Mammary epithelial cell (primary cell): ENCODE data around the gene ZNF277.

Experiments
- CTCF ChIP-seq, 2 donors: IDR thresholded peaks in 1 of 2; conservative IDR thresholded peaks in 1 of 2; 2 replicates each; pipeline ENCODE4 v1.5.1; 2011 to 2012; ENCODE audit warnings: inconsistent platforms in 2 of 2, low read length in 2 of 2, mild to moderate bottlenecking in 2 of 2, control low read depth in 1 of 2, low read depth in 1 of 2; ENCODE audit not compliant: insufficient read depth in 1 of 2; ENCODE audit errors: extremely low read depth in 1 of 2
- EZH2 ChIP-seq: IDR thresholded peaks from 2 replicates; pipeline ENCODE4 v1.6.1; 2012; ENCODE audit warnings: low read length, inconsistent platforms, borderline replicate concordance

DNA sequence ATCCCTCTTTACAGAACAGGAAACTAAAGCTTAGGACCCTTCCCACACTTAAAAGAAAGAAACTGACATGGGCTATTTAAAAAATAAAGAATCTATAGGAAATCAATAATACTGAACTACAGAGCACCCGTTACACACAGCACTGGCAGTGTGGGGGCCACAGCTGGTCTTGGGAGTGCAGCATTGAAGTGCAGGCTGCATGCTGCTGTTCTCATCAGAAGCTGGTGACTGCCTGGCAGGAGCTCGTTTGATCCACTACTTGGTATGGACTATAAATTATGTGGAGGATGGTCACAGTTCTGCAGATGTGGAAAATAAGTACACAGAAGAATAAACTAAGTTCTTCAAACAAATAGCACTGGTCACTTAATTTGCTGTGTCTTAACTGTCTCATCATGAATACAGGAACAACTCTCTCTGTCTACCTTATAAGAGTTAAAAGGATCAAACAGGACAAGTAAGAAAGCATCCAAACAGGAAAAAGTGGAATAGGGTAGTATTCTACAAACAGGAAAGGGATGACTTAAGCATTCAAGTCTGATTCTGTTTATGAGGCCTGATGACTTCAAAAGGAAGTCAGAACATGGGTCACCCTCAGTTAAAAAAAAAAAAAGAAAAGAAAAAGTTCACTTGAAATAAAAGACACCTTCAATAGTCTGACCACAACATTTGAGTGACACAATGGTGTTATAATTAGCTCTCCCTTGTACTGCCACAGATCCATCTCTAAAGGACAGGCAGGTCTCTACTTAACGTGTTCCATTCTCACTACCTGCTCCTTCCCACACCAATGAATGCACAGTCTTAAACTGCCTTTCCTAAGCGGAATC is 21.3 kb upstream of the ZNF277 start:
- no peak for TF ChIP-seq CTCF (conservative IDR thresholded peaks at IDR 0.05 in 1 of 2, IDR thresholded peaks at IDR 0.05 in 1 of 2; ENCODE audit: extremely low read depth in 1 of 2, insufficient read depth in 1 of 2, low read depth in 1 of 2, low read length in 2 of 2)
- TF ChIP-seq EZH2 = no peak
